GM19351 (cell line): Measurements from ENCODE around the gene ABCC2.
A peak's percentile ranks its signal among the peaks of the same experiment; 100 is the strongest.
"Not testable (repeated sequence)": the region's sequence is repeated elsewhere in the genome, so short reads cannot be mapped to it uniquely, and the experiment has no call there.

Experiments
- ATAC-seq: cut with Tn5 transposase; IDR thresholded peaks from one replicate; pipeline ENCODE4 v1.9.1; 2021; ENCODE audit warnings: mild to moderate bottlenecking, moderate library complexity; ENCODE audit not compliant: unreplicated experiment

ABCC2 gene

DNA sequence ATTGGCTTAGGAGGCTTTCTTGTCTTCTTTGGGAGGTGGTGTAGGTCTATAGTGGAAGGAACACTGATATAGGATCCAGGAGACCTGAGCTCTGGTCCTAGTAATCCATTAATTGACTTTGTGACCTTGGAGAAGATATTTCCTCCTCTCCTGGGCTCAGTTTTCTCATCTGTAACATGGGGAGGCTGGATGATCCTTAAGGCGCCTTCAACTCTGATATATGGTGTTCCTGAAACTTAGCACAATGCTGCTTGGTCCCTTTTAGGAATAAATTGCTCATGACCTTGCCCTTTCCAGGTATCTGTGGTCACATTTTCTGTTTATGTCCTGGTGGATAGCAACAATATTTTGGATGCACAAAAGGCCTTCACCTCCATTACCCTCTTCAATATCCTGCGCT lies 25.3 kb downstream of the ABCC2 start:
- no peak for ATAC-seq

DNA sequence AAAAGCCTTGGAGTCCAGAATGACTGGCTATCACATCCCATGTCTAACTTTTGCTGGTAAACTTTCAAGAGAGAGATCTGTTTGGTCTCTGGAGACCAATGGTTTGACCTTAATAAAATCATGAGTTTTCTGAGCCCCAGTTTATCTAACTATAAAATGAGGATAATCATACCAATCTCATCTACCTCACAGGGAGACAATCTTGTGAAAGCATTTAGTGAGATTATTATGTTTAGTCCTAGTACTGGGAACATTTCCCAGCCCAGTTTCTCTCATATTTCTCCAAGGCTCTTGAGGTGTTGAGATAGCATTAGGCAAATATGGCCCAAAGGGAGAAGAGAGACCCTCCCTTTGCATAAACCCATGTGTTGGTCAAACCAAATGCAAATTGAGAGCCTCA lies 25.8 kb downstream of the ABCC2 start:
- no peak for ATAC-seq

DNA sequence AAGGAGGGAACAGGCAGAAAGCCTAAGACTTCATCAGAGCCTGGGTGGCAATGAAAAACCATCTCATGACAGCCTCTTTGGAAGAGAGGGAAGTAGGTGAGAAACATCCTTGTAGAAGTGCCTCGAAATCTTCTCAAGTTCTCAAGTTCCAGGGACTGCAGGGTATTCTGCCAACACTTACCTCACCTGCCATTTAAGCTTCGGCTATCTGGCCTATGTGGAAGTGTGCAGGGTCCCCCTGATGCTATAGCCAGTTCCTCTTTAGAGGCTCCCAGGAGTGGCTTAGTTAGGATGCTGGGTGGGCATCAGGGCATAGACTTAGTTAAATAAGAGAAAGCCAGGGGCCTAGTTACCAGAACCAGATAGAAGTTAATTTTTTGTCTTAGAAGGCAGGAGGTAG lies 27.0 kb downstream of the ABCC2 start:
- ATAC-seq, result no peak

GRCh38 chr10:99809931-99810615 lies 27.6 kb downstream of the ABCC2 start:
- no peak for ATAC-seq

- no peak for ATAC-seq
These were observed 29.7 kb downstream of the ABCC2 start for GRCh38 chr10:99812177-99812576.

- ATAC-seq, result no peak
These were observed 31.7 kb downstream of the ABCC2 start for GRCh38 chr10:99814143-99814542.

- ATAC-seq, result no peak
These were observed 33.2 kb downstream of the ABCC2 start for GRCh38 chr10:99815621-99816020.

DNA sequence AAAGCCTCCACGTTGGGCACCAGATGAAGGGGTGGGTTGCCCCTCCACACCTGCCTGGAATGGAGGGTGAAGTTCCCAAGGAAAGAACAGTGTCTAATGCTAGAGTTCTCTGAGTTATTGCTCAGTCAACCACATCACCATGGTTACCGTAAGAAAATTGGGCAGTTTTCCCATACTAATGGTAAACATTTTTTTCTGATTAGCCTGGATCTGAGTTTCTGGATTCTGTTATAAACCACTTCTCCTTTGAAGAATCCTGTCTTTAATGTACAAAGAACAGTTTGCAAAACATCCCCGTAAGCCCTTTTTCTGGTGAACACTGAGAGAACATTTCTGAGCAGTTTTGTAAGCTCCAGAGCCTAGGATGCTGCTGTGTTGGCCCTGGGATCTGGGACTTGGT lies 45.5 kb downstream of the ABCC2 start:
- ATAC-seq, result no peak

DNA sequence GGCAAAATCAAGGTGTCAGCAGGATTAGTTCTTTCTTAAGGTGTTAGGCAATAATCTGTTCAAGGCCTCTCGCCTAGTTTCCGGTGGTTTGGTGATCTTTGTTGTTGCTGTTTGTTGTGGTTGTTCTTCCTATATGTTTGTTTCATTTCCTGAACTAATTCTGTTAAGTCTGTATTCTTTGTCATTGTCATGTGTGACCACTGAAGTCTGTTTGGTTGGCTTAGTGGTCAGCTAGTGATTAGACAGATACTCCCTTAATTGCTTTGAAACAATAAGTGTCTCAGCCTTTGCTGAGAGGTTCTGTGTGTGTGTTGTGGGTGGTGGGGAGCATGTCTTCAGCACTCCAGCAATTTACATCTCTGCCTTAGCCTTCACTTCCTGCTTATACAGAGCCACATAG lies 46.0 kb downstream of the ABCC2 start:
- ATAC-seq, result no peak

DNA sequence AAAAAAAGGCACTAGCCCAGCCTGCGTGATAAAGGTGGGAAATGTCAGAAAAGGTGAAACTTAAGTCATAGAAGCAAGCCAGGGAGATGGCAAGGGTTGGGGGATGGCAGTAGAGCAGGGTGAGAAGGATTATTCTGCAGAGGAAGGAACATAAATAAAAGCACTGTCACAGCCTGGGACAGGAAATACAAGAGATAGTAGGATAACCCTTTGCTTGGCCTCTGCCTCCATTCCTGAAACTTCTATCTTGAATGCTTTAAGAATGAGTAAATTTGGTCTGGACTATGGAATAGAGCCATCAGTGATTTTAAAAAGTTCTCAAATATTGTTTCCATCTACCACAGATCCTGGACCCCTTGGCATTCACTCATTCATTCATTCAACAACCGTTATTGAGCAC lies 50.0 kb downstream of the ABCC2 start:
- no peak for ATAC-seq

GRCh38 chr10:99834410-99834809 lies 52.0 kb downstream of the ABCC2 start:
- ATAC-seq, result no peak

- ATAC-seq, result no peak
These were observed 53.5 kb downstream of the ABCC2 start for GRCh38 chr10:99835947-99836346.

DNA sequence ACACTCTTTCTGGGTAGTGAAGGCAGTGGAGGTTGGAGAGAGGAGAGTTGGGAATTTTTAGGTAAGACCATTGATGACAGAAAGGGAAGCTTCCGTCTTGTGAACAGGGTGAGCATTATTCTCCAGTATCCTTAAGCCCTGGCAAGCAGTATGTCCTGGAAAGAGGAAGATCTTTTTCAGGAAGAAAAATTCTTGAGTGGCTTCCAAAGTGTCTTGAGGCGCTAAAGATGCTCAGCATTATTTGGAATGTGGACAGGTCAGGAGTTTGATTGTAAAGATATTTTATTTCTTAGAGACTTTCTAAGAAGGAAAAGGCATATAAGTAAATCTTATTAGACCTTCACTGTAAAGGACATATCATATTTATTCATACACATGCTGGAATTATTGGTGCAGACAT lies 54.3 kb downstream of the ABCC2 start:
- no peak for ATAC-seq

GRCh38 chr10:99840859-99841258 lies 58.4 kb downstream of the ABCC2 start:
- ATAC-seq, result not testable (repeated sequence)

DNA sequence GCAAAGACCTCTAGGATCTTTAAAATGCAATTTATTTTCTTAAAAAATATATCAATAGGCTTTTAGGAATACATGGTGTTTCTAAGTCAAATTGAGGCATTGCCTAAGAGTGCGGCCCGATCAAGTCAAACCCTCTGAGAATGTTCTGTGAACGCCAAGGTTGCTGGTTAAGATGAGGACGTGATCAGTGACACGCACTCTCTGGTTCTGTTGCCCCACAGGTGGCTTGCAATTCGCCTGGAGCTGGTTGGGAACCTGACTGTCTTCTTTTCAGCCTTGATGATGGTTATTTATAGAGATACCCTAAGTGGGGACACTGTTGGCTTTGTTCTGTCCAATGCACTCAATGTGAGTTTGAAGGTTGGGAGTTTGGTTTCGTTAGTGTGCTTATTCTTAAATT lies 59.3 kb downstream of the ABCC2 start:
- no peak for ATAC-seq

DNA sequence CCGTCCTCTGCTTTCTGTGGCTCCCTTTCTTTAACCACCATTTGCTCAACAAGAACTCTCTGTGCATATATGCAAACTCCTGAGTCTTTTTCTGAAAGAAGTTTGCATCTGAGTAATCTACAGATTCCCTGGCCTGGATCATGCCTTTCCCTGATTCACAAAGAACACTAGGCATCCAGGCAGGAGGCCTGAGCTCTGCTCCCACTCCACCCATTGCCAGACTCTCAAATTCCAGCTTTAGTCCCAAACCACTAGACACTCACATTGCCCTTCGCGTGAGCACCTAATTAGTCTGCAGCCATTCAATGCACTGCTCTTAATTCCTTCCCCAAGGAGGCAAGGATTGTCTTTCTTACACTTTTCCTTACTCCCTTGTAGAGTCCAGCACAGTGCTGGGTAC lies 60.9 kb downstream of the ABCC2 start:
- ATAC-seq, result no peak

GRCh38 chr10:99844433-99844955 lies 62.1 kb downstream of the ABCC2 start:
- ATAC-seq, result no peak

GRCh38 chr10:99845837-99846382 lies 63.5 kb downstream of the ABCC2 start:
- peak; percentile 71 for ATAC-seq

DNA sequence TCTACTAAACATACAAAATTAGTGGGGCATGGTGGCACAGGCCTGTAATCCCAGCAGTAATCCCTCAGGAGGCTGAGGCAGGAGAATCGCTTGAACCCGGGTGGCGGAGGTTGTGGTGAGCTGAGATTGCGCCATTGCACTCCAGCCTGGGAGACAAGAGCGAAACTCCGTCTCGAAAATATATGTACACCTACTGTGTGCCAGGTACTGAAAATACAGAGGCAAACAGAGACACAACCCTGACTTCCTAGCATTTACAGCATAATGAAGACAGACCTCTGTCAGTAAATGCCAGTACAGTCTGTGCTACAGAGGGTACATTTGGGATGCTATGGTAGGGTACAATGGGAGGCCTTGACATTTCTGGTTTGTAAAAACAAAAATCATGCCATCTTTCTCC lies 66.6 kb downstream of the ABCC2 start:
- ATAC-seq, result no peak

- no peak for ATAC-seq
These were observed 67.1 kb downstream of the ABCC2 start for GRCh38 chr10:99849536-99849935.

- no peak for ATAC-seq
These were observed 67.8 kb downstream of the ABCC2 start for GRCh38 chr10:99850021-99850766.

- no peak for ATAC-seq
These were observed 68.4 kb downstream of the ABCC2 start for GRCh38 chr10:99850767-99851340.
